IMR-90 (cell line): ENCODE results near the gene SYT3. TPM values are rescaled to one million over a fixed set of nuclear protein-coding genes. Genes with fewer than 3 reads are reported as not detected.

Experiments used
- ATAC-seq: fragments of 200-7000 bp; cut with Tn5 transposase; 2 replicates; pipeline ENCODE4 v1.9.1; 2020; ENCODE audit warnings: low read depth, mild to moderate bottlenecking, moderate library complexity
- BruUV-seq: library from RNA; stranded (reverse); fragments of 400-500 nt; replicated peaks from 2 replicates; lab custom pipeline; 2021; lab: Mats Ljungman, UMichigan
- CTCF ChIA-PET: fragments of 300-600 bp; formaldehyde crosslinking; extraction: SDS; loops from one replicate; lab custom pipeline; 2021; ENCODE audit warnings: antibody characterized with exemption; lab: Yijun Ruan, JAX
- POLR2A ChIA-PET: fragments of 300-600 bp; sonication (Branson Sonifier 250); formaldehyde crosslinking; loops from one replicate; lab custom pipeline; 2022; ENCODE audit warnings: antibody characterized with exemption; ENCODE audit not compliant: unreplicated experiment; lab: Charles Lee
- DNase-seq: peaks from one replicate; pipeline ENCODE4 v3.0.0; 2013
- H2AFZ ChIP-seq: replicated peaks from 2 replicates; pipeline ENCODE3; 2013; ENCODE audit warnings: low read length, mild to moderate bottlenecking; ENCODE audit not compliant: poor library complexity
- H2AK5ac ChIP-seq: 2 replicates; pipeline ENCODE4 v1.6.1; 2013; ENCODE audit warnings: low read depth, low read length, inconsistent platforms
- H2AK9ac ChIP-seq: replicated peaks from 2 replicates; pipeline ENCODE3; 2013; ENCODE audit warnings: mild to moderate bottlenecking, low read depth, low read length, moderate library complexity; ENCODE audit not compliant: poor library complexity
- H2BK120ac ChIP-seq: 2 replicates; pipeline ENCODE4 v1.6.1; 2013; ENCODE audit warnings: low read depth, low read length, inconsistent platforms
- H2BK15ac ChIP-seq: 3 replicates; pipeline ENCODE4 v1.6.1; 2013; ENCODE audit warnings: low read depth, low read length, inconsistent platforms
- H2BK20ac ChIP-seq: 2 replicates; pipeline ENCODE4 v1.6.1; 2013; ENCODE audit warnings: low read depth, mild to moderate bottlenecking, inconsistent platforms, low read length, moderate library complexity
- H2BK5ac ChIP-seq: 2 replicates; pipeline ENCODE4 v1.6.1; 2013; ENCODE audit warnings: mild to moderate bottlenecking, low read depth, low read length, inconsistent platforms; ENCODE audit not compliant: poor library complexity, severe bottlenecking
- H3K14ac ChIP-seq: replicated peaks from 2 replicates; pipeline ENCODE4 v1.6.1; 2013; ENCODE audit warnings: low read depth, low read length, inconsistent platforms
- H3K18ac ChIP-seq: 2 replicates; pipeline ENCODE4 v1.6.1; 2013; ENCODE audit warnings: low read depth, low read length, control low read depth
- H3K23ac ChIP-seq: 2 replicates; pipeline ENCODE4 v1.6.1; 2013; ENCODE audit warnings: low read depth, low read length, inconsistent platforms
- H3K27ac ChIP-seq: 2 replicates; pipeline ENCODE4 v1.5.1; 2013; ENCODE audit warnings: mild to moderate bottlenecking, control low read depth, low read length; ENCODE audit not compliant: insufficient read depth
- H3K27me3 ChIP-seq: 2 replicates; pipeline ENCODE4 v1.6.1; 2013; ENCODE audit warnings: low read length; ENCODE audit not compliant: control insufficient read depth, insufficient read depth
- H3K36me3 ChIP-seq: 2 replicates; pipeline ENCODE4 v1.6.1; 2013; ENCODE audit warnings: low read length, mixed read lengths; ENCODE audit not compliant: control insufficient read depth, insufficient read depth
- H3K4ac ChIP-seq: 2 replicates; pipeline ENCODE4 v1.6.1; 2013; ENCODE audit warnings: low read depth, low read length, inconsistent platforms
- H3K4me1 ChIP-seq: 2 replicates; pipeline ENCODE4 v1.6.1; 2013; ENCODE audit warnings: low read length, mixed read lengths; ENCODE audit not compliant: control insufficient read depth, insufficient read depth
- H3K4me2 ChIP-seq: 2 replicates; pipeline ENCODE4 v1.6.1; 2013; ENCODE audit warnings: low read depth, mild to moderate bottlenecking, control low read depth, low read length, moderate library complexity
- H3K4me3 ChIP-seq: 2 replicates; pipeline ENCODE4 v1.5.1; 2013; ENCODE audit warnings: low read depth, mild to moderate bottlenecking, control low read depth, low read length, moderate library complexity; ENCODE audit not compliant: insufficient read depth
- H3K56ac ChIP-seq: 2 replicates; pipeline ENCODE4 v1.6.1; 2013; ENCODE audit warnings: low read length, inconsistent platforms; ENCODE audit not compliant: insufficient read depth; ENCODE audit errors: extremely low read depth
- H3K79me1 ChIP-seq, 2 experiments: 2 replicates each; pipeline ENCODE4 v1.6.1; 2013; ENCODE audit warnings: low read length in 2 of 2, inconsistent platforms in 1 of 2, low read depth in 1 of 2
- H3K9ac ChIP-seq: 2 replicates; pipeline ENCODE4 v1.6.1; 2013; ENCODE audit warnings: low read depth, low read length, control low read depth
- H3K9me1 ChIP-seq: 2 replicates; pipeline ENCODE4 v1.6.1; 2013; ENCODE audit warnings: low read length, inconsistent platforms; ENCODE audit not compliant: insufficient read depth
- H3K9me3 ChIP-seq: 2 replicates; pipeline ENCODE4 v1.6.1; 2013; ENCODE audit warnings: low read length; ENCODE audit not compliant: control insufficient read depth, insufficient read depth
- H4K20me1 ChIP-seq: 2 replicates; pipeline ENCODE4 v1.6.1; 2013; ENCODE audit warnings: low read length, inconsistent platforms; ENCODE audit not compliant: insufficient read depth
- H4K5ac ChIP-seq: 2 replicates; pipeline ENCODE4 v1.6.1; 2013; ENCODE audit warnings: mild to moderate bottlenecking, low read depth, low read length, control low read depth
- H4K8ac ChIP-seq, 2 experiments: 2 replicates each; pipeline ENCODE4 v1.6.1; 2013; ENCODE audit warnings: low read depth in 2 of 2, low read length in 2 of 2, control low read depth in 1 of 2, inconsistent platforms in 1 of 2
- H4K91ac ChIP-seq: 2 replicates; pipeline ENCODE4 v1.6.1; 2013; ENCODE audit warnings: low read depth, low read length, inconsistent platforms; ENCODE audit not compliant: insufficient read depth
- BHLHE40 ChIP-seq: fragments of 150-350 bp; IDR thresholded peaks from 2 replicates; pipeline ENCODE4 v1.6.1; 2016; ENCODE audit warnings: mild to moderate bottlenecking, low read depth, low read length
- CEBPB ChIP-seq: IDR thresholded peaks from 2 replicates; pipeline ENCODE4 v1.6.1; 2012; ENCODE audit warnings: low read depth, low read length, improper control_type of control experiment
- CTCF ChIP-seq: conservative IDR thresholded peaks from 2 replicates; pipeline ENCODE4 v1.5.1; 2012; ENCODE audit warnings: mild to moderate bottlenecking, low read depth, low read length, improper control_type of control experiment
- RAD21 ChIP-seq: IDR thresholded peaks from 2 replicates; pipeline ENCODE4 v1.6.1; 2012; ENCODE audit warnings: low read length, improper control_type of control experiment
- USF2 ChIP-seq: fragments of 150-350 bp; IDR thresholded peaks from 2 replicates; pipeline ENCODE4 v1.6.1; 2017; ENCODE audit warnings: mild to moderate bottlenecking, antibody characterized with exemption, low read length, low read depth
- WGBS, 2 experiments: methylation state at CpG; one replicate each; pipeline versions ENCODE4 v1.1.5 to v1.1.7; 2013; ENCODE audit warnings: missing lambda C conversion rate in 2 of 2; ENCODE audit not compliant: insufficient read length in 1 of 2; ENCODE audit errors: extremely low coverage in 2 of 2; 5-methylcytosine and 5-hydroxymethylcytosine counted together
- dilution Hi-C: fragments of 300-500 bp; cut with HindIII; formaldehyde crosslinking; loops from one replicate; pipeline ENCODE4 v1.14.3; 2018; ENCODE audit warnings: low sequenced_read_pairs; ENCODE audit not compliant: unreplicated experiment
- in situ Hi-C: fragments of 300-500 bp; cut with MboI; formaldehyde crosslinking; loops from 3 replicates; pipeline ENCODE4 v1.14.3; 2019; ENCODE audit warnings: low sequenced_read_pairs, inconsistent platforms, mixed read lengths
- intact Hi-C: fragments of 100-400 bp; cut with micrococcal nuclease; formaldehyde crosslinking; loops from 2 replicates; pipeline ENCODE4 v1.10.0; 2022
- polyA plus RNA-seq, 3 experiments: library from polyadenylated mRNA; depleted of rRNA; stranded (reverse); fragments of >200 nt; gene quantifications; 2 replicates each; pipeline ENCODE4 v1.2.3, GENCODE V29; 2012; ENCODE audit warnings: low replicate concordance in 1 of 3
- total RNA-seq: library from RNA; depleted of rRNA; stranded (reverse); fragments of >200 nt; gene quantifications from 2 replicates; pipeline ENCODE4 v1.2.3, GENCODE V29; 2012
- TF ChIP-seq, protein P1 (sequence below): fragments of 150-350 bp; IDR thresholded peaks from 2 replicates; pipeline ENCODE4 v1.6.1; 2016; ENCODE audit warnings: low read depth, mild to moderate bottlenecking, low read length, moderate library complexity, borderline replicate concordance

Gene SYT3
- total and polyA plus RNA-seq, 2 of the 4 experiments (the other 2 are of a cell fraction) = 0.05 TPM; not detected in 1

DNA sequence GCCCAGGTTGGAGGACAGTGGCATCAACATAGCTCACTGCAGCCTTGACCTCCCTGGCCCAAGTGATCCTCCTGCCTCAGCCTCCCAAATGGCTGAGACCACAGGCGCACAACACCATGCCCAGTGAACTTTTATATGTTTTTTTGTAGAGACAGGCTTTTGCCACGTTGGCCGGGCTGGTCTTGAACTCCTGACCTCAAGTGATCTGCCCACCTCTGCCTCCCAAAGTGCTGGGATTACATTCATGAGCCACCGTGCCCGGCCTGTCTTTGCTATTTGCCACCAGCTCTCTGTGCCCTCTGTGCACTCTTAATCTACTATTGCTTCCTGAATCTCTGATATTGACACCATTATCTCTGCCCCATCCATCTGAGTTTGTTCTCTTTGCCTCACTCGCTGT, 37.2 kb downstream of the SYT3 start:
- ATAC-seq = no peak
- no peaks in the 10 kb centered on the region for H3K9me1 ChIP-seq
- H4K91ac ChIP-seq = no peak overlapping the region
- H3K14ac ChIP-seq = no peak overlapping the region
- H3K9me3 ChIP-seq = peaks cover 3% of the 10 kb centered on the region; the same call in 1 of the 2 replicates
- TF ChIP-seq USF2 (no peak), RAD21 (no peak), CTCF (no peak), CEBPB (no peak), BHLHE40 (no peak)
- TF ChIP-seq, protein P1, sequence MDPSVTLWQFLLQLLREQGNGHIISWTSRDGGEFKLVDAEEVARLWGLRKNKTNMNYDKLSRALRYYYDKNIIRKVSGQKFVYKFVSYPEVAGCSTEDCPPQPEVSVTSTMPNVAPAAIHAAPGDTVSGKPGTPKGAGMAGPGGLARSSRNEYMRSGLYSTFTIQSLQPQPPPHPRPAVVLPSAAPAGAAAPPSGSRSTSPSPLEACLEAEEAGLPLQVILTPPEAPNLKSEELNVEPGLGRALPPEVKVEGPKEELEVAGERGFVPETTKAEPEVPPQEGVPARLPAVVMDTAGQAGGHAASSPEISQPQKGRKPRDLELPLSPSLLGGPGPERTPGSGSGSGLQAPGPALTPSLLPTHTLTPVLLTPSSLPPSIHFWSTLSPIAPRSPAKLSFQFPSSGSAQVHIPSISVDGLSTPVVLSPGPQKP = no peak
- CTCF ChIA-PET = no interaction called here
- no peak overlapping the region for H3K27ac ChIP-seq
- no peaks in the 10 kb centered on the region for H4K20me1 ChIP-seq
- in situ Hi-C loops (no loop called here), intact Hi-C loops (no loop called here), dilution Hi-C loops (no loop called here)
- H3K18ac ChIP-seq = no peak overlapping the region
- no peak overlapping the region for H2BK20ac ChIP-seq
- H3K4me3 ChIP-seq = no peak overlapping the region
- no peak overlapping the region for H3K4ac ChIP-seq
- no peak overlapping the region for H4K8ac ChIP-seq
- no peak for DNase-seq
- no TSS peak for BruUV-seq
- WGBS, 2 experiments = 59% methylated on average over 4 of the region's 6 CpGs; no CpG with 5 or more reads in 1 of the 2 experiments
- H3K9ac ChIP-seq = no peak overlapping the region
- no peak overlapping the region for H3K56ac ChIP-seq
- no peaks in the 10 kb centered on the region; the same call in 1 of the 2 replicates for H3K27me3 ChIP-seq
- H2BK15ac ChIP-seq = no peak overlapping the region
- H3K4me1 ChIP-seq = no peaks in the 10 kb centered on the region
- no peaks in the 10 kb centered on the region for H3K36me3 ChIP-seq
- H2AK5ac ChIP-seq = no peak overlapping the region
- H2BK5ac ChIP-seq = no peak overlapping the region
- no peak overlapping the region for H3K4me2 ChIP-seq
- no peak overlapping the region for H2AFZ ChIP-seq
- POLR2A ChIA-PET = no interaction called here
- H3K79me1 ChIP-seq = no peaks in the 10 kb centered on the region
- no peak overlapping the region for H2AK9ac ChIP-seq
- no peak overlapping the region for H3K23ac ChIP-seq
- H4K5ac ChIP-seq = no peak overlapping the region
- H2BK120ac ChIP-seq = no peak overlapping the region
